ENCODE results near the gene KCNMA1. TPM values are rescaled to one million over a fixed set of nuclear protein-coding genes. Genes with fewer than 3 reads are reported as not detected.

Gene KCNMA1
- total and polyA plus RNA-seq, 8 donors = 0.92 to 155 (median 54.3) TPM

GRCh38 chr10:77201135-77202106 lies 436.2 kb downstream of the KCNMA1 start:
- H3K27me3 ChIP-seq = peaks cover 0 to 2% (median 0%) of the 10 kb centered on the region in 3 donors
- DNase-seq = no peak
- intact Hi-C loops (cut with DNase I; ENCODE audit: low total_unique reads) = no loop called here

GRCh38 chr10:77197544-77197943 lies 440.1 kb downstream of the KCNMA1 start:
- H3K4me3 ChIP-seq = no peak overlapping the region
- peaks cover 0 to 12% (median 0%) of the 10 kb centered on the region in 3 donors for H3K27me3 ChIP-seq
- H3K27ac ChIP-seq = peak overlapping the region in 1 of 5 donors; percentile 52
- H3K4me1 ChIP-seq = peaks cover 0 to 31% (median 15%) of the 10 kb centered on the region in 4 donors
- DNase-seq = no peak
- no peaks in the 10 kb centered on the region for H3K9me3 ChIP-seq
- WGBS, 5 donors = 89 to 93% (median 93%) methylated on average over 12 of the region's 12 CpGs
- TF ChIP-seq, protein P1, sequence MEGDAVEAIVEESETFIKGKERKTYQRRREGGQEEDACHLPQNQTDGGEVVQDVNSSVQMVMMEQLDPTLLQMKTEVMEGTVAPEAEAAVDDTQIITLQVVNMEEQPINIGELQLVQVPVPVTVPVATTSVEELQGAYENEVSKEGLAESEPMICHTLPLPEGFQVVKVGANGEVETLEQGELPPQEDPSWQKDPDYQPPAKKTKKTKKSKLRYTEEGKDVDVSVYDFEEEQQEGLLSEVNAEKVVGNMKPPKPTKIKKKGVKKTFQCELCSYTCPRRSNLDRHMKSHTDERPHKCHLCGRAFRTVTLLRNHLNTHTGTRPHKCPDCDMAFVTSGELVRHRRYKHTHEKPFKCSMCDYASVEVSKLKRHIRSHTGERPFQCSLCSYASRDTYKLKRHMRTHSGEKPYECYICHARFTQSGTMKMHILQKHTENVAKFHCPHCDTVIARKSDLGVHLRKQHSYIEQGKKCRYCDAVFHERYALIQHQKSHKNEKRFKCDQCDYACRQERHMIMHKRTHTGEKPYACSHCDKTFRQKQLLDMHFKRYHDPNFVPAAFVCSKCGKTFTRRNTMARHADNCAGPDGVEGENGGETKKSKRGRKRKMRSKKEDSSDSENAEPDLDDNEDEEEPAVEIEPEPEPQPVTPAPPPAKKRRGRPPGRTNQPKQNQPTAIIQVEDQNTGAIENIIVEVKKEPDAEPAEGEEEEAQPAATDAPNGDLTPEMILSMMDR (IDR thresholded peaks at IDR 0.05) = no peak
- TF ChIP-seq EP300 (IDR thresholded peaks at IDR 0.05) (no peak), POLR2AphosphoS5 (IDR thresholded peaks at IDR 0.05) (no peak), POLR2A (IDR thresholded peaks at IDR 0.05) (no peak)
- intact Hi-C loops (cut with DNase I; ENCODE audit: low total_unique reads) = no loop called here
- no peaks in the 10 kb centered on the region for H3K36me3 ChIP-seq

More at GRCh38 chr10:77201135-77202106, 436.2 kb downstream of the KCNMA1 start:
- TF ChIP-seq, protein P1 (IDR thresholded peaks at IDR 0.05) = no peak
- no peak for TF ChIP-seq POLR2A (IDR thresholded peaks at IDR 0.05)
- no peak for TF ChIP-seq EP300 (IDR thresholded peaks at IDR 0.05)
- no peak for TF ChIP-seq POLR2AphosphoS5 (IDR thresholded peaks at IDR 0.05)
- Histone ChIP-seq H3K9me3 (peaks cover 0 to 7% (median 5%) of the 10 kb centered on the region in 4 donors), H3K4me1 (peaks cover 0 to 26% (median 15%) of the 10 kb centered on the region in 4 donors), H3K4me3 (no peak overlapping the region), H3K36me3 (no peaks in the 10 kb centered on the region), H3K27ac (peak overlapping the region in 1 of 5 donors; percentile 39)
- 38 to 56% (median 40%) methylated on average over 7 of the region's 7 CpGs for WGBS, 5 donors

GRCh38 chr10:77196614-77197013 lies 441.0 kb downstream of the KCNMA1 start:
- intact Hi-C loops (cut with DNase I; ENCODE audit: low total_unique reads) = no loop called here
- H3K27ac ChIP-seq = peak overlapping the region in 2 of 5 donors; percentile 57 to 84
- H3K36me3 ChIP-seq = no peaks in the 10 kb centered on the region
- no peak overlapping the region for H3K4me3 ChIP-seq
- no peak for DNase-seq
- peaks cover 0 to 29% (median 6%) of the 10 kb centered on the region in 4 donors for H3K4me1 ChIP-seq
- peaks cover 0 to 12% (median 0%) of the 10 kb centered on the region in 3 donors for H3K27me3 ChIP-seq
- TF ChIP-seq POLR2AphosphoS5 (IDR thresholded peaks at IDR 0.05) = no peak
- TF ChIP-seq EP300 (IDR thresholded peaks at IDR 0.05) = no peak
- no peak for TF ChIP-seq POLR2A (IDR thresholded peaks at IDR 0.05)
- TF ChIP-seq, protein P1 (IDR thresholded peaks at IDR 0.05) = no peak
- no peaks in the 10 kb centered on the region for H3K9me3 ChIP-seq
- 74 to 85% (median 78%) methylated on average over 2 of the region's 2 CpGs for WGBS, 5 donors

- Histone ChIP-seq H3K27ac (peak overlapping the region in 3 of 5 donors; percentile 64 to 84 (median 64)), H3K36me3 (no peaks in the 10 kb centered on the region), H3K9me3 (no peaks in the 10 kb centered on the region), H3K27me3 (peaks cover 0 to 17% (median 0%) of the 10 kb centered on the region in 3 donors), H3K4me3 (no peak overlapping the region), H3K4me1 (peaks cover 0 to 27% (median 0%) of the 10 kb centered on the region in 4 donors)
- 50 to 71% (median 62%) methylated on average over 2 of the region's 2 CpGs for WGBS, 5 donors
- peak in 1 of 2 donors; percentile 61 for DNase-seq
- intact Hi-C loops (cut with DNase I; ENCODE audit: low total_unique reads) = no loop called here
- TF ChIP-seq POLR2AphosphoS5 (IDR thresholded peaks at IDR 0.05) = peak in 2 of 3 donors; percentile 71 to 81
- TF ChIP-seq POLR2A (IDR thresholded peaks at IDR 0.05) = no peak
- TF ChIP-seq EP300 (IDR thresholded peaks at IDR 0.05) = peak; percentile 29
Observed at GRCh38 chr10:77195101-77195500, 442.5 kb downstream of the KCNMA1 start.
